HepG2 (cell line): ENCODE results near the gene GPR162. TPM values are rescaled to one million over a fixed set of nuclear protein-coding genes. Genes with fewer than 3 reads are reported as not detected.

ENCODE experiments used
- DZIP1 ChIP-seq: sonication (generic); formaldehyde crosslinking; IDR thresholded peaks from 2 replicates; pipeline ENCODE4 v1.5.0; 2020; ENCODE audit warnings: mild to moderate bottlenecking, missing genetic modification reagents
- FOXA1 ChIP-seq, 2 experiments: fragments of 450-650 bp in 1 of 2; sonication (generic) in 1 of 2; formaldehyde crosslinking in 1 of 2; IDR thresholded peaks; 2 replicates each; pipeline versions ENCODE4 v1.4.0 to v1.6.1; 2016 to 2020; ENCODE audit warnings: missing genetic modification reagents in 1 of 2
- IRF2 ChIP-seq: IDR thresholded peaks from 2 replicates; pipeline ENCODE4 v1.6.1; 2018; ENCODE audit warnings: missing genetic modification reagents, missing compliant biosample characterization
- MTF2 ChIP-seq: sonication (generic); formaldehyde crosslinking; IDR thresholded peaks from 2 replicates; pipeline ENCODE4 v1.5.0; 2020; ENCODE audit warnings: missing genetic modification reagents, borderline replicate concordance
- MYPOP ChIP-seq: sonication (generic); formaldehyde crosslinking; IDR thresholded peaks from 2 replicates; pipeline ENCODE4 v1.8.1; 2023; ENCODE audit warnings: mild to moderate bottlenecking, moderate library complexity, missing genetic modification reagents
- SIN3B ChIP-seq: fragments of 150-350 bp; IDR thresholded peaks from 2 replicates; pipeline ENCODE4 v1.6.1; 2014; ENCODE audit warnings: low read length
- SYNCRIP ChIP-seq: fragments of 200-400 bp; formaldehyde crosslinking; IDR thresholded peaks from 2 replicates; pipeline ENCODE4 v1.6.1; 2018; ENCODE audit warnings: mild to moderate bottlenecking, low read depth, low read length; ENCODE audit not compliant: insufficient read depth
- TBP ChIP-seq: sonication (generic); formaldehyde crosslinking; IDR thresholded peaks from 2 replicates; pipeline ENCODE4 v1.5.0; 2020; ENCODE audit warnings: missing genetic modification reagents
- ZBTB38 ChIP-seq: sonication (generic); formaldehyde crosslinking; IDR thresholded peaks from 2 replicates; pipeline ENCODE4 v1.5.1; 2020; ENCODE audit warnings: mild to moderate bottlenecking, missing genetic modification reagents
- ZBTB43 ChIP-seq: sonication (generic); formaldehyde crosslinking; conservative IDR thresholded peaks from 2 replicates; pipeline ENCODE4 v1.4.0; 2020; ENCODE audit warnings: missing genetic modification reagents
- ZBTB8A ChIP-seq: sonication (generic); formaldehyde crosslinking; IDR thresholded peaks from 2 replicates; pipeline ENCODE4 v1.4.0; 2020; ENCODE audit warnings: mild to moderate bottlenecking, low read depth, missing genetic modification reagents, borderline replicate concordance
- ZFP90 ChIP-seq: sonication (generic); formaldehyde crosslinking; IDR thresholded peaks from 2 replicates; pipeline ENCODE4 v1.8.0; 2022; ENCODE audit warnings: missing genetic modification reagents, mild to moderate bottlenecking, inconsistent platforms, borderline replicate concordance
- ZMAT3 ChIP-seq: sonication (generic); formaldehyde crosslinking; conservative IDR thresholded peaks from 2 replicates; pipeline ENCODE4 v1.7.0; 2021; ENCODE audit warnings: missing genetic modification reagents
- ZNF224 ChIP-seq: sonication (generic); formaldehyde crosslinking; IDR thresholded peaks from 2 replicates; pipeline ENCODE4 v1.5.0; 2020; ENCODE audit warnings: mild to moderate bottlenecking, missing genetic modification reagents
- ZNF543 ChIP-seq: sonication (generic); formaldehyde crosslinking; IDR thresholded peaks from 2 replicates; pipeline ENCODE4 v1.4.0; 2020; ENCODE audit warnings: mild to moderate bottlenecking, missing genetic modification reagents
- ZNF557 ChIP-seq: sonication (generic); formaldehyde crosslinking; IDR thresholded peaks from 2 replicates; pipeline ENCODE4 v1.4.0; 2020; ENCODE audit warnings: missing genetic modification reagents
- ZNF703 ChIP-seq: sonication (generic); formaldehyde crosslinking; IDR thresholded peaks from 2 replicates; pipeline ENCODE4 v1.5.1; 2020; ENCODE audit warnings: missing genetic modification reagents, mild to moderate bottlenecking, moderate library complexity, borderline replicate concordance
- ZNF704 ChIP-seq: sonication (generic); formaldehyde crosslinking; IDR thresholded peaks from 2 replicates; pipeline ENCODE4 v1.8.1; 2023; ENCODE audit warnings: mild to moderate bottlenecking, inconsistent platforms, moderate library complexity, missing genetic modification reagents, borderline replicate concordance
- ZNF792 ChIP-seq: IDR thresholded peaks from 2 replicates; pipeline ENCODE4 v1.6.1; 2016
- ZSCAN29 ChIP-seq: sonication (generic); formaldehyde crosslinking; conservative IDR thresholded peaks from 2 replicates; pipeline ENCODE4 v1.4.0; 2020; ENCODE audit warnings: mild to moderate bottlenecking, missing genetic modification reagents
- polyA plus RNA-seq, 8 experiments: library from polyadenylated mRNA; depleted of rRNA in 3 of 8; stranded (reverse) in 7 of 8; unstranded in 1 of 8; fragments of >200 nt; fragmentation: Illumina TruSeq in 4 of 8; extraction: Trizol in 4 of 8; gene quantifications; 2 replicates each; pipeline versions ENCODE4 v1.2.1 to v1.2.3, GENCODE V29; 2011 to 2016; ENCODE audit warnings: low read depth in 4 of 8, missing spikeins in 1 of 8, mixed read lengths in 1 of 8; ENCODE audit not compliant: insufficient read depth in 1 of 8
- total RNA-seq, 5 experiments: library from RNA; depleted of rRNA; stranded (reverse); fragments of >200 nt; fragmentation: Illumina TruSeq; extraction: Trizol; gene quantifications; 2 replicates each; pipeline ENCODE4 v1.2.3, GENCODE V29; 2016; ENCODE audit warnings: low read depth in 1 of 5
- TF ChIP-seq, protein P1 (sequence below): sonication (generic); formaldehyde crosslinking; IDR thresholded peaks from 2 replicates; pipeline ENCODE4 v1.4.0; 2020; ENCODE audit warnings: mild to moderate bottlenecking, missing genetic modification reagents
- TF ChIP-seq, protein P2 (sequence below): sonication (generic); formaldehyde crosslinking; IDR thresholded peaks from 2 replicates; pipeline ENCODE4 v1.4.0; 2020; ENCODE audit warnings: missing genetic modification reagents

The GPR162 gene
- total and polyA plus RNA-seq, 2 of the 13 experiments (the other 11 are each of a cell fraction or from before 2014, with no cell fraction given), result 0.08 TPM; not detected in 1

DNA sequence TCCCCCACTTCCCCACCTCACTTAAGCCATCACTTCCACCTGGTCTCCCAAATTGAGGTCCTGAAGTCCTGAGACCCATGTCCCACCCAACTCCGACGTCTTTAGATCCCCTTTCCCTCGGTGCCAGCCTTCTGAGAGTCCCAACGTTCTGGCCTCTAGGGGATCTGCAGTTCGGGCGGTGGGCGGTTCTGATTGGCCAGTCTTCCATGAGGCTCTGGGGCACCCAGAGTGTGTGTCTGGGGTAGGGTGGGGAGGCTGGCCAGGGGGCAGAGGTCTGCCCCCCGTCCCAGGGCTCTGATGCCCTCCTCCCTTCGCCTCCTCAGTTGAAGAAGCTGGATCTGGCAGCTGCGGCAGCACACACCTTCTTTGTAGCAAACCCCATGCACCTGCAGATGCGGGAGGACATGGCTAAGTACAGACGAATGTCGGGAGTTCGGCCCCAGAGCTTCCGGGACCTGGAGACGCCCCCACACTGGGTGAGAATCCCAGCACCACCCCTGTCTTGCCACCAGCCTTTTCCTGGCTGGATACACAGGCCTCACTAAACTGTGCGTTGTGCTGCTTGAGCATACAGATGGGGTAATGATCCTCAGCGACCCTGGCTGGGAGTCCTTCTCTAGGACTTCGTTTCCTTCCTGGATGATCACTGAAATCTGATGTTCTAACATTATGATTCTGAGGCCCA lies 8.1 kb downstream of the GPR162 start (continued):
- TF ChIP-seq DZIP1 (CRISPR knock-in tag), result no peak
- no peak for TF ChIP-seq ZBTB43 (CRISPR knock-in tag)
- 0 out of 2 replicates have a peak, but pooled peaks have one; percentile 5 for TF ChIP-seq ZNF543 (CRISPR knock-in tag)
- no peak for TF ChIP-seq ZNF224 (CRISPR knock-in tag)
- TF ChIP-seq SYNCRIP, result no peak
- TF ChIP-seq ZBTB38 (CRISPR knock-in tag), result peak; percentile 57; the same call in 1 of the 2 replicates
- no peak for TF ChIP-seq ZNF704 (CRISPR knock-in tag)
- no peak for TF ChIP-seq ZNF792 (CRISPR knock-in tag)
- TF ChIP-seq, protein P1, sequence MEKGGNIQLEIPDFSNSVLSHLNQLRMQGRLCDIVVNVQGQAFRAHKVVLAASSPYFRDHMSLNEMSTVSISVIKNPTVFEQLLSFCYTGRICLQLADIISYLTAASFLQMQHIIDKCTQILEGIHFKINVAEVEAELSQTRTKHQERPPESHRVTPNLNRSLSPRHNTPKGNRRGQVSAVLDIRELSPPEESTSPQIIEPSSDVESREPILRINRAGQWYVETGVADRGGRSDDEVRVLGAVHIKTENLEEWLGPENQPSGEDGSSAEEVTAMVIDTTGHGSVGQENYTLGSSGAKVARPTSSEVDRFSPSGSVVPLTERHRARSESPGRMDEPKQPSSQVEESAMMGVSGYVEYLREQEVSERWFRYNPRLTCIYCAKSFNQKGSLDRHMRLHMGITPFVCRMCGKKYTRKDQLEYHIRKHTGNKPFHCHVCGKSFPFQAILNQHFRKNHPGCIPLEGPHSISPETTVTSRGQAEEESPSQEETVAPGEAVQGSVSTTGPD (CRISPR knock-in tag), result no peak
- no peak for TF ChIP-seq MTF2
- TF ChIP-seq, protein P2, sequence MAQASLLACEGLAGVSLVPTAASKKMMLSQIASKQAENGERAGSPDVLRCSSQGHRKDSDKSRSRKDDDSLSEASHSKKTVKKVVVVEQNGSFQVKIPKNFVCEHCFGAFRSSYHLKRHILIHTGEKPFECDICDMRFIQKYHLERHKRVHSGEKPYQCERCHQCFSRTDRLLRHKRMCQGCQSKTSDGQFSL, result 0 out of 2 replicates have a peak, but pooled peaks have one; percentile 37
- no peak; the same call in none of the 2 replicates for TF ChIP-seq ZMAT3 (CRISPR knock-in tag)
- no peak for TF ChIP-seq ZNF703 (CRISPR knock-in tag)
- no peak for TF ChIP-seq IRF2
- no peak for TF ChIP-seq TBP
- peak; percentile 65; the same call in 1 of the 2 replicates for TF ChIP-seq ZNF557
- no peak for TF ChIP-seq ZSCAN29 (CRISPR knock-in tag)
- TF ChIP-seq ZBTB8A, result no peak
- no peak for TF ChIP-seq SIN3B
- TF ChIP-seq FOXA1 (IDR thresholded peaks at IDR 0.05), result no peak
- no peak for TF ChIP-seq FOXA1 (CRISPR knock-in tag; IDR thresholded peaks at IDR 0.05)
- peak; percentile 67; the same call in 1 of the 2 replicates for TF ChIP-seq ZFP90
- no peak for TF ChIP-seq MYPOP (CRISPR knock-in tag)
